GM18520 (cell line): Measurements from ENCODE around the gene PLCD1.
"Not testable (repeated sequence)": the region's sequence is repeated elsewhere in the genome, so short reads cannot be mapped to it uniquely, and the experiment has no call there.

ENCODE experiments used
- ATAC-seq: cut with Tn5 transposase; IDR thresholded peaks from one replicate; pipeline ENCODE4 v1.9.1; 2021; ENCODE audit not compliant: unreplicated experiment

The PLCD1 gene

DNA sequence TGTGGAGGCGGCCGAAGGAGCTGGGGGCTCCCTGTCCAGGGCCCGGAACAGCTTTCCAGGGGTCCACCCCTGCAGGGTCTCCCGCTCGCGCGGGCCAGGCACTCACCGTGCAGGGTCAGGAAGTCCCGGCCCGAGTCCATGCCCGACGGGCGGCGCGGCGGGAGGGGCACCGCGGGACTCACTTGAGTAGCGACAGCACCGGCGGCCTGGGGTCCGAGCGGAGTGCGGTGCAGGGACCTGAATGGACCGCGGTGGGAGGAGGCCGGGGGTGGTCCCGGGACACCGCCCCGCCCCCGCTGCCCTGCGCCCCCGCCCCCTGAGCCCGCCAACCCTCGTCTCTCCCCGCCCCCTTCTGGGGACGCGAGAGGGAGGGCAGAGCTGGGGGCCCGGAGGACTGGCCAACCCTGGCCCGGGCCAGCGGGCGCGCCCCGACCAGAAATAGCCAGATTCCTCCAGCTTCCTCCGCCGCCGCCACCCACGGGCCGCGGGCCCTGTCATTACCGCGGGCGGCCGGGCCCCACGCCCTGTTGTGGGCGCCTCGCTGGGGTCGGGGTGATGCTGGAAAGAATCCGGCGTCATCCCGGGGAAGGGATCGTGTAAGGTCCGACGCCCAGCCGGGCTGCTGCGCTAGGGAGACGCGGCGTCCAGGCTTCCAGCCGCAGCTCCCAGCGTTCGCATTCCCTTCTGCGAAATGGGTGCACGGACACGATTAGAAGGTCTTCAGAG, at the start of gene PLCD1:
Gene PLCD1, minus strand, starts transcription at position 243 of the 726 bp plus-strand sequence. Its CDS starts 103 bp downstream, at position 140.
- ATAC-seq: no peak

DNA sequence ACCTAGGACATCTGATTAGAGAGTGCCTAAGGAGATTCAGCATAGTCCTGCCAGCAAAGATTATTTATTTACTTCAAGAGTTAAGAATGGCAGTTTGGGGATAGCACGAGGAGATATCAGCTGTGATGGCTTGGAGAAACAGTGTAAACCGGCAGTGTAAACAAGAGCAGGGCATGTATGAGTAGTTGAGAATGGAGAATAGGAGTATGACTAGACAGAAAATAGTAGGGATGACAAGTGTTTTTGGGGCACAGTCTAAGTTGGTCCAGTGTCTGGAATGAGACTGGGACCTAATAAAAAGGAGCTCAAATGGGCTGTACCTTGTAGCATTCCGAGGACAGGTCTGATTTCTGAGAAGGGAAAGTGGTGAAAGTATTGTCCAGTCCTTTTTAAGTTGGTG, 47.6 kb upstream of the PLCD1 start:
- ATAC-seq: not testable (repeated sequence)

- ATAC-seq: no peak
These were observed 40.6 kb upstream of the PLCD1 start for GRCh38 chr3:38070013-38070412.

GRCh38 chr3:38067508-38068233, 38.2 kb upstream of the PLCD1 start:
- no peak for ATAC-seq

DNA sequence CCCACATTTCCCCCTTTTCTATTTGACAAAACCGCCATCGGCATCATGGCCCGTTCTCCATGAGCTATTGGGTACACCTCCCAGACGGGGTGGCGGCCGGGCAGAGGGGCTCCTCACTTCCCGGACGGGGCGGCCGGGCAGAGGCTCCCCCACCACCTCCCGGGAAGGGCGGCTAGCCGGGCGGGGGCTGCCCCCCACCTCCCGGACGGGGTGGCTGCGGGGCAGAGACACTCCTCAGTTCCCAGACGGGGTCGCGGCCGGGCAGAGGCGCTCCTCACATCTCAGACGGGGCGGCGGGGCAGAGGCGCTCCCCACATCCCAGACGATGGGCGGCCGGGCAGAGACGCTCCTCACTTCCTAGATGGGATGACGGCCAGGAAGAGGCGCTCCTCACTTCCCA, 35.0 kb upstream of the PLCD1 start:
- not testable (repeated sequence) for ATAC-seq

DNA sequence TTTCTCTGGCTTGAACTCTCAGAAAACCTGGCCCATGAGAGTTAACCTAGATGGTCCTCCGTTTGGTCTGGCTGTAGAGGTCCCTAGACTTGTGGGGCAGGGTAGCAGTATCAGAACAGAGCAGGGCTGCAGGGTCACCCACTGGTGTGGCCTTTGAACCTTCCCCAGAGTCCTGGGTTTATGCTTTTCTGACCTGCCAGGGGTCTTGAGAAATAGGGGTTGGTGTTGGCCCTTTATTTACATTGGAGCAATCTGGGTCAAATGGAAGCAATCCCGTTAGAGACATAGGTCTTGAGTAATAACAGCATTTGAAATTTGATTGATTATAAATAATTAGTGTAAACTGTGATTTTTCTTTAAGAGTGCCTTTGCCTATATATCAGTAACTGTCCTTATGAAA, 33.4 kb upstream of the PLCD1 start:
- no peak for ATAC-seq

DNA sequence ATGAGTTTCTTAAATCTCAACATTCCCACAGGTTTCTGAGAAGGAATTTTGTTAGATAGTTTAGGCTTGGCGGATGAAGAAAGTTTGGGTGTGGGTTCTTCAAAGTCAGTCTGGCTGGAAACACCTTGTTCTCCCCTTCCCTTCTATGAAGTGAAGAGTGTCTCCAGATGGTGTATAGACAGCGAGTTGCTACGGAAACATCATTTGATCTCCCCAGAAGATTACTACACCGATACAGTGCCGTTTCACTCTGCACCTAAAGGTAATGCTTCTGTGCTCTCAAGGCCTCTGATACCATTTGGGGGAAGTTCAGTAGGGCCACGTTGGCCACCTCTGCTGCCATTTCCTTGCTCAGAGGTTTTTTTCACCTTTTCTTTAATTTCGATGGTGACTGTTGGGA, 30.1 kb upstream of the PLCD1 start:
- ATAC-seq: no peak

DNA sequence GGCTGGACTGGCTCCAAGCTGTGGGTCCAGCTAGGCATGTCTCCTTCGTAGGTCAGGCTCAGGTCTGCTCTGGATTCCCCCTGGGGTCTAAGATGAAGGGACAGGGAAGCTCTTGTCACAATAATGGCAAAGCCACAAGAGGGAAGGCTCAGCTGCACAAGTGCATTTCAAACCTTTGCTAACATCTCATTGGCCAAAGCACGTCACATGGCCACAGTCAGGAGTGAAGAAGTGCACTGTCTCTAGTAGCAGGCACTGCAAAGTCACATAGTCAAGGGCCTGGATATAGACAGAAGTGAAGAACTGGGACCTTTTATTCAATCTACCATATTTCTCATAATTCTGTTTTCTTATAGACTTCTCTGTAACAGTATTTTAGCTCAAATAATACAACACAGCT, 29.7 kb upstream of the PLCD1 start:
- ATAC-seq: no peak

DNA sequence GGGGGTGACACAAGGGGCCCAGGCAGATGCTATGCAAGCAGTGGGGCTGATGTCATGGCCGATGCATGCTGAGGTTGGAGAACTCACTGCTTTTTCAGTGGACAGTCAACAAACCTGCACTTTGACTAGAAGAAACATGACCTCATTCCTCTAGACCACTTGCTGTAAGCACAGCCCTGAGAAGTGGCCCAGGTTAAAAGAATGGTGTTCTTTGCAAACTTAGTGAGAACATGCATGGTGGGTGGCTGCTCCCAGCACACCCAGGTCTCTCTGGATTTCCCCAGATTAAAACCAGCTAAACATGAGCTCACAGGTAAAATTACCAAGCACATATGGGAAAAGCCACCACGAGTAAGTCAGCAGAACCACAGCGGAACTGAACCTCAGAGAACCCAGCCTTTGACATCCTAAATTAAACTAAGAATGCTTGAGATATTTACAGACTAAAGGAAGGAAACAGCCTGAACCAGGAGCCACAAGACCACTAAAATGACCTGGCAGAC, 25.1 kb upstream of the PLCD1 start:
- ATAC-seq: no peak

- ATAC-seq: not testable (repeated sequence)
These were observed 24.5 kb upstream of the PLCD1 start for GRCh38 chr3:38053813-38054498.

DNA sequence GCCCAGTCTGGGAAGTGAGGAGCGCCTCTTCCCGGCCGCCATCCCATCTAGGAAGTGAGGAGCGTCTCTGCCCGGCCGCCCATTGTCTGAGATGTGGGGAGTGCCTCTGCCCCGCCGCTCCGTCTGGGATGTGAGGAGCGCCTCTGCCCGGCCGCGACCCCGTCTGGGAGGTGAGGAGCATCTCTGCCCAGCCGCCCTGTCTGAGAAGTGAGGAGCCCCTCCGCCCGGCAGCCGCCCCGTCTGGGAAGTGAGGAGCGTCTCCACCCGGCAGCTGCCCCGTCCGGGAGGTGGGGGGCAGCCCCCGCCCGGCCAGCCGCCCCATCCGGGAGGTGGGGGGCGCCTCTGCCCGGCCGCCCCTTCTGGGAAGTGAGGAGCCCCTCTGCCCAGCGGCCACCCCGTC, 23.8 kb upstream of the PLCD1 start:
- ATAC-seq: not testable (repeated sequence)

GRCh38 chr3:38051131-38051530, 21.7 kb upstream of the PLCD1 start:
- no peak for ATAC-seq

DNA sequence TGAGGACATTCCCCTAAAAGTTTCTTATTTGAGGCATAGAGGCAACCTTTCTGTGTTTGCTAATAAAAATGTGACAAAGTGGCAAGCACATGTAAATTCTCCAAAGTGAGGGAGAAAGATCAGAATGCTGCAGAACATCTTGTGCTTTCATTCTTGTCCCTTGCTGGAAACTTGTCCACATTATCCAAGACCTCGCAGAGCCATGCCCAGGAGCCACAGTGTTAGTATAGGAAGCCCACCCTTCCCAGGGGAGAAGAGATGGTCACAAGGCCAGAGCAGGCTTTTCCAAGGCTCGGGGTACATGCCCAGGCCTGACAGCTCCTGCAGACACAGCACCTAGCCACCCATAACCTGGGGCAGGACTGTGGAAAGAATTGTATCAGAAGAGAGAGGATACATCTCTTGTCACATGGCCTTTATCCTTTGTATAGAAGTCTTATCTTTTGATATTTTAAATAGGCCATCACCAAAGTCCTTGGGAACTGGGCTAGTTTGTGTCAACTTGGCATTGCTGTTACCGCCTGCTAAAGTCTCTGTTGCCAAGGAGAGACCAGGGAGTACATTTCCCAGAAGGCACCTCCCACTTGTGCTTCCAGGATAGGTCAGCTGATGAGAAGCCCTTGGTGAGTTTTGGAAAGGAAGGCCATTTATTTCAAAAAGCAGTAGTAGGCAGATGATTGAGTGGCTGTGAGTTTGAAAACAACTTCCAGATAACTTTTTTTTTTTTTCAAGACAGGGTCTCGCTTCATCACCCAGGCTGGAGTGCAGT, 20.1 kb upstream of the PLCD1 start:
- ATAC-seq: no peak

- ATAC-seq: no peak
These were observed 18.5 kb upstream of the PLCD1 start for GRCh38 chr3:38047896-38048295.

DNA sequence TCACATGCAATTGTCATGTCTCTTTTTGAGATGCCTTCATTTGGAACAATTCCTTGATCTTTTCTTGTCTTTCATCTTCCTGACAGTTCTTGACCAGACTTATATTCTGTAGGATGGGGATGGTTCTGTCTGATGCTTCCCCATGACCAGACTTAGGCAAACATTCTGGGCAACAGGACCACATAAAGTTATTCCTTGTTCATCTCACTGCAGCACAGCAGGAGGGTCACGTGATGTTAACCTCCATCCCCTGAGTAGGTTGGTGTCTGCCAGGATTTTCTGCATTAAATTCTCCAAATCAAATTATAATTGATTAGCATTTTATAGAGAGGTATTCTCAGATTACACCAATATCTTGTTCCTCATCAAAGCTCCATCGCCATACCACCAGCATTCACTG, 17.4 kb upstream of the PLCD1 start:
- ATAC-seq: no peak

DNA sequence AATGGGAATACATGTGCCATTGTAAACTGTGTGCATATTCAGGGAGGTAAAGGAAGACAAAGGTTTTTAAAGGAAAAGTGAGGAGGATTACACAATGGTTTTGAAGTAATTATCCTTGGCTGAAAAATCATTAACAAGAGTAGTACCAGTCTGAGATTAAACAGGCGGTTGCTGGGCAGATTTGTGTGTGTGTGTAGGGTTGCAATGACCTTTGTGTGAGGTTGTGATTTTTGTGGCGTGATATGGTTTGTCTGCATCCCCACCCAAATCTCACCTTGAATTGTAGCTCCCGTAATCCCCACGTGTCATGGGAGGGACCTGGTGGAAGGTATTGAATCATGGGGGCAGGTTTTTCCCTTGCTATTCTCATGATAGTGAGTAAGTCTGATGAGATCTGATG, 16.6 kb upstream of the PLCD1 start:
- ATAC-seq: no peak

GRCh38 chr3:38043486-38043885, 14.0 kb upstream of the PLCD1 start:
- no peak for ATAC-seq

- no peak for ATAC-seq
These were observed 11.0 kb upstream of the PLCD1 start for GRCh38 chr3:38040401-38040800.

DNA sequence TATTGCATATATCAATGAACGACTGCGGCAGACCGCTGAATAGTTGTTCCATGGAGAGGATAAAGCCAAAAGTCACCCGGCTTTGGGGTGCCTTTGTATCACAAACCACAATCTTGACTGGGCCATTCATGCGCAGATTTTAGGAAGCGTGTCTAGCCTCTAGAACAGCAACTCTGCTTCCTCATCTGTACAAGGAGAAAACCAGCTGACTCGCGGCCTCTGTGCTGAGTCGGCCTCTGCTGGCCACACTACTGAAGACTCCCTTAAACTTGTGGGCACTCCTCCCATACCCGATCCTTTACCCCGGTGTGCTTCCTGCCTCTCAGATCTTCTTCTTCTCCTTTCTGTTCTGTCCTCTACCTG, 10.4 kb upstream of the PLCD1 start:
- no peak for ATAC-seq

DNA sequence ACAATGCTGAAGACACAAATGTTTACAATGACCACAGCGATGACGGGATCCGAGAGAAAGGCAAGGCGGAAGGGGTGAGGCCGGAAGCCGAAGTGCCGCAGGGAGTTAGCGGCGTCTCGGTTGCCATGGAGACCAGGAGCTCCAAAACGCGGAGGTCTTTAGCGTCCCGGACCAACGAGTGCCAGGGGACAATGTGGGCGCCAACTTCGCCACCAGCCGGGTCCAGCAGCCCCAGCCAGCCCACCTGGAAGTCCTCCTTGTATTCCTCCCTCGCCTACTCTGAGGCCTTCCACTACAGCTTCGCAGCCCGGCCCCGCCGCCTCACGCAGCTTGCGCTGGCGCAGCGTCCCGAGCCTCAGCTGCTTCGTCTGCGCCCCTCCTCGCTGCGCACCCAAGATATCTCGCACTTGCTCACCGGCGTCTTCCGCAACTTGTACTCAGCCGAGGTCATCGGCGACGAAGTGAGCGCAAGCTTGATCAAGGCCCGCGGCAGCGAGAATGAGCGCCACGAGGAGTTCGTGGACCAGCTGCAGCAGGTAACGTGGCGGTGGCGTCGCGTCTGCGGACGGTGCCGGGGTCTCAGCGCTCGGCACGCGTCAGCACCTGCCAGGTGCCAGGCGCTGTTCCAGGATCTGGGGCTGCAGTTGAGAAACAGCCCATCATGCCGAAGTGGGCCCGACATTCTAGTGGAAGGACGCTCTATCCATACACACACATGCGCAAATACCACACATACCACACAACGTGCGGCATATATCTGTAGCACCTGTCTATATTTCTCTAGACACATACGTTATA, 9.9 kb upstream of the PLCD1 start, which contains the start of gene DLEC1:
Gene DLEC1, plus strand, starts transcription at position 108 of the 798 bp plus-strand sequence. Its CDS starts 18 bp downstream, at position 126.
- peak; percentile 50 for ATAC-seq
